Natural killer cell (primary cell): ENCODE measurements around the gene BCL2. TPM values are rescaled to one million over a fixed set of nuclear protein-coding genes. Genes with fewer than 3 reads are reported as not detected.

Experiments used
- ATAC-seq, 3 donors: fragments of 150-1000 bp in 2 of 3; fragments of 200-7000 bp in 1 of 3; cut with Tn5 transposase; 1 replicate in 1 of 3; 2 replicates in 2 of 3; pipeline ENCODE4 v1.10.0; 2021; ENCODE audit warnings: mild to moderate bottlenecking in 2 of 3, moderate library complexity in 2 of 3
- DNase-seq, 2 donors: peaks; one replicate each; pipeline versions ENCODE4 v3.0.0 to v3.0.0-alpha.2; 2013 to 2021; ENCODE audit warnings: mixed read lengths in 1 of 2
- H3K27ac ChIP-seq: one replicate; pipeline ENCODE4 v1.5.1; 2013; ENCODE audit warnings: mild to moderate bottlenecking, low read length
- H3K27me3 ChIP-seq: one replicate; pipeline ENCODE4 v1.6.1; 2013; ENCODE audit warnings: low read length; ENCODE audit not compliant: control insufficient read depth, insufficient read depth
- H3K36me3 ChIP-seq: one replicate; pipeline ENCODE4 v1.6.1; 2013; ENCODE audit warnings: low read length; ENCODE audit not compliant: control insufficient read depth, insufficient read depth
- H3K4me1 ChIP-seq: one replicate; pipeline ENCODE4 v1.6.1; 2013; ENCODE audit warnings: low read length; ENCODE audit not compliant: control insufficient read depth, insufficient read depth
- H3K4me3 ChIP-seq: one replicate; pipeline ENCODE4 v1.5.1; 2013; ENCODE audit warnings: low read length
- H3K9me3 ChIP-seq: one replicate; pipeline ENCODE4 v1.6.1; 2013; ENCODE audit warnings: low read length; ENCODE audit not compliant: control insufficient read depth, insufficient read depth
- H3K27ac Mint-ChIP-seq, 2 donors: one replicate each; pipeline ENCODE4 v1.8.0; 2022; ENCODE audit warnings: mild to moderate bottlenecking in 2 of 2, mixed read lengths in 2 of 2, moderate library complexity in 1 of 2
- H3K27me3 Mint-ChIP-seq, 2 donors: one replicate each; pipeline ENCODE4 v1.8.0; 2022; ENCODE audit warnings: low read depth in 2 of 2, mixed read lengths in 2 of 2
- H3K36me3 Mint-ChIP-seq: one replicate; pipeline ENCODE4 v1.8.0; 2022; ENCODE audit warnings: mixed read lengths
- H3K4me1 Mint-ChIP-seq, 2 donors: one replicate each; pipeline ENCODE4 v1.8.0; 2022; ENCODE audit warnings: mixed read lengths in 2 of 2
- H3K4me3 Mint-ChIP-seq: one replicate; pipeline ENCODE4 v1.8.0; 2022; ENCODE audit warnings: mild to moderate bottlenecking, moderate library complexity, mixed read lengths
- H3K9me3 Mint-ChIP-seq, 2 donors: one replicate each; pipeline ENCODE4 v1.8.0; 2022; ENCODE audit warnings: mixed read lengths in 2 of 2
- CTCF ChIP-seq: fragments of 200-600 bp; IDR thresholded peaks from one replicate; pipeline ENCODE4 v1.8.0; 2022; ENCODE audit warnings: antibody characterized with exemption
- whole genome bisulfite sequencing: methylation state at CpG from one replicate; pipeline ENCODE4 v1.1.7; 2013; ENCODE audit warnings: missing lambda C conversion rate; ENCODE audit not compliant: insufficient coverage; 5-methylcytosine and 5-hydroxymethylcytosine counted together
- intact Hi-C: fragments of 100-400 bp; cut with micrococcal nuclease; formaldehyde crosslinking; loops from one replicate; pipeline ENCODE4 v1.14.2; 2022
- total RNA-seq, 4 donors: library from RNA; stranded (reverse); fragments of 120-200 nt in 1 of 4; gene quantifications; one replicate each; pipeline versions ENCODE4 v1.2.3 to v1.2.4, GENCODE V29; 2013 to 2022

BCL2 gene
- total RNA-seq, 3 donors from 2014 or later (not counting 1 experiment from before 2014, with no cell fraction given) = 28.2 to 64.2 (median 33.4) TPM

GRCh38 chr18:63198868-63199742 is 120.5 kb downstream of the BCL2 start:
- no peak for DNase-seq
- intact Hi-C loops = no loop called here
- ATAC-seq = no peak
- Mint-ChIP-seq H3K9me3 (no peaks in the 10 kb centered on the region), H3K36me3 (no peaks in the 10 kb centered on the region), H3K27ac (no peak overlapping the region), H3K27me3 (no peaks in the 10 kb centered on the region), H3K4me1 (peaks cover 3 to 10% of the 10 kb centered on the region in 2 donors), H3K4me3 (no peak overlapping the region)
- H3K4me3 ChIP-seq = peak overlapping the region; percentile 52
- no peaks in the 10 kb centered on the region for H3K9me3 ChIP-seq
- peaks cover 33% of the 10 kb centered on the region for H3K4me1 ChIP-seq
- H3K36me3 ChIP-seq = no peaks in the 10 kb centered on the region
- H3K27ac ChIP-seq = peak overlapping the region; percentile 35
- TF ChIP-seq CTCF = no peak
- H3K27me3 ChIP-seq = no peaks in the 10 kb centered on the region
- 84% methylated on average over 5 of the region's 5 CpGs for WGBS

- intact Hi-C loops = no loop called here
- Mint-ChIP-seq H3K9me3 (no peaks in the 10 kb centered on the region), H3K27ac (no peak overlapping the region), H3K4me1 (peaks cover 4 to 10% of the 10 kb centered on the region in 2 donors), H3K27me3 (no peaks in the 10 kb centered on the region), H3K36me3 (no peaks in the 10 kb centered on the region), H3K4me3 (no peak overlapping the region)
- Histone ChIP-seq H3K36me3 (no peaks in the 10 kb centered on the region), H3K27me3 (no peaks in the 10 kb centered on the region), H3K4me1 (peaks cover 34% of the 10 kb centered on the region), H3K9me3 (no peaks in the 10 kb centered on the region), H3K27ac (peak overlapping the region; percentile 35), H3K4me3 (peak overlapping the region; percentile 52)
- ATAC-seq (peak in 1 of 3 donors; percentile 19), DNase-seq (no peak)
- 28% methylated on average over 2 of the region's 2 CpGs for WGBS
- TF ChIP-seq CTCF = no peak
Observed at GRCh38 chr18:63198098-63198760, 121.3 kb downstream of the BCL2 start.

- peak in 1 of 2 donors; percentile 51 for DNase-seq
- Mint-ChIP-seq H3K27me3 (no peaks in the 10 kb centered on the region), H3K4me3 (no peak overlapping the region), H3K27ac (no peak overlapping the region), H3K36me3 (no peaks in the 10 kb centered on the region), H3K9me3 (no peaks in the 10 kb centered on the region), H3K4me1 (peaks cover 13% of the 10 kb centered on the region in 2 donors)
- Histone ChIP-seq H3K36me3 (no peaks in the 10 kb centered on the region), H3K27ac (peak overlapping the region; percentile 35), H3K4me1 (peaks cover 40% of the 10 kb centered on the region), H3K4me3 (no peak overlapping the region), H3K27me3 (no peaks in the 10 kb centered on the region), H3K9me3 (no peaks in the 10 kb centered on the region)
- WGBS = 30% methylated on average over 7 of the region's 8 CpGs
- no peak for TF ChIP-seq CTCF
- peak in 2 of 3 donors; percentile 14 to 21 for ATAC-seq
- intact Hi-C loops = loop anchor here (2.0 kb wide), 1 partner anchor 119 kb away; no protein-coding TSS in a partner anchor
Observed at GRCh38 chr18:63197246-63197869, 122.2 kb downstream of the BCL2 start.
